Neural cell (in vitro differentiated cells): Measurements from ENCODE around the gene GSG1L. TPM values are rescaled to one million over a fixed set of nuclear protein-coding genes. Genes with fewer than 3 reads are reported as not detected.

ENCODE experiments used
- H2AFZ ChIP-seq: fragments of 200-600, 300-800 bp; sonication (generic), shearing (Covaris generic); 2 replicates; pipeline ENCODE4 v1.6.0; 2014; ENCODE audit warnings: low read depth, mild to moderate bottlenecking, antibody characterized with exemption, low read length, moderate library complexity
- H3F3A ChIP-seq: fragments of 200-600 bp; shearing (Covaris generic); 2 replicates; pipeline ENCODE4 v1.6.1; 2016; ENCODE audit warnings: mild to moderate bottlenecking, moderate library complexity, mixed read lengths, antibody characterized with exemption, low read length; ENCODE audit not compliant: insufficient read depth, poor library complexity, severe bottlenecking
- H3K27ac ChIP-seq: fragments of 200-600, 300-800 bp; sonication (generic), shearing (Covaris generic); 2 replicates; pipeline ENCODE4 v1.5.1; 2014; ENCODE audit warnings: mild to moderate bottlenecking, low read length, moderate library complexity
- H3K27me3 ChIP-seq: fragments of 300-800, 200-600 bp; sonication (generic), shearing (Covaris generic); 2 replicates; pipeline ENCODE4 v1.6.0; 2014; ENCODE audit warnings: mild to moderate bottlenecking, low read depth, low read length, moderate library complexity; ENCODE audit not compliant: insufficient read depth
- H3K36me3 ChIP-seq: fragments of 300-800, 200-600 bp; sonication (generic), shearing (Covaris generic); 2 replicates; pipeline ENCODE4 v1.5.1; 2014; ENCODE audit warnings: mild to moderate bottlenecking, antibody characterized with exemption, low read length, moderate library complexity; ENCODE audit not compliant: insufficient read depth
- H3K4me2 ChIP-seq: fragments of 300-800, 200-600 bp; sonication (generic), shearing (Covaris generic); 2 replicates; pipeline ENCODE4 v1.6.0; 2014; ENCODE audit warnings: mild to moderate bottlenecking, low read length
- H3K4me3 ChIP-seq: fragments of 300-800, 200-600 bp; sonication (generic), shearing (Covaris generic); 2 replicates; pipeline ENCODE4 v1.5.1; 2014; ENCODE audit warnings: mild to moderate bottlenecking, low read length, moderate library complexity
- H3K79me2 ChIP-seq: fragments of 200-600 bp; shearing (Covaris generic); replicated peaks from 2 replicates; pipeline ENCODE4 v1.6.0; 2014; ENCODE audit warnings: mild to moderate bottlenecking, low read length, moderate library complexity; ENCODE audit not compliant: insufficient read depth
- H3K9ac ChIP-seq: fragments of 300-800, 200-600 bp; sonication (generic), shearing (Covaris generic); 2 replicates; pipeline ENCODE4 v1.6.1; 2016; ENCODE audit warnings: mild to moderate bottlenecking, low read length, mixed read lengths
- H3K9me2 ChIP-seq: fragments of 200-600 bp; shearing (Covaris generic); 2 replicates; pipeline ENCODE4 v1.6.1; 2016; ENCODE audit warnings: mild to moderate bottlenecking, low read length, mixed read lengths; ENCODE audit not compliant: insufficient read depth
- H3K9me3 ChIP-seq: fragments of 200-600, 300-800 bp; sonication (generic), shearing (Covaris generic); 2 replicates; pipeline ENCODE4 v1.6.1; 2016; ENCODE audit warnings: mild to moderate bottlenecking, mixed run types, low read length, moderate library complexity, mixed read lengths
- H4K20me1 ChIP-seq: fragments of 200-600 bp; shearing (Covaris generic); 2 replicates; pipeline ENCODE4 v1.6.1; 2016; ENCODE audit warnings: mild to moderate bottlenecking, mixed run types; ENCODE audit not compliant: insufficient read depth
- EP300 ChIP-seq: fragments of 450-650 bp; conservative IDR thresholded peaks from 2 replicates; pipeline ENCODE4 v1.6.1; 2014; ENCODE audit warnings: antibody characterized with exemption, mild to moderate bottlenecking, moderate library complexity; ENCODE audit not compliant: poor library complexity, severe bottlenecking
- EZH2 ChIP-seq: fragments of 200-600, 300-800 bp; shearing (Covaris generic), sonication (generic); IDR thresholded peaks from 2 replicates; pipeline ENCODE4 v1.6.1; 2014; ENCODE audit warnings: antibody characterized with exemption, low read length, borderline replicate concordance, mild to moderate bottlenecking; ENCODE audit not compliant: insufficient read depth, poor library complexity, severe bottlenecking
- MXI1 ChIP-seq: fragments of 450-650 bp; conservative IDR thresholded peaks from 2 replicates; pipeline ENCODE4 v1.6.1; 2014; ENCODE audit warnings: antibody characterized with exemption, mild to moderate bottlenecking; ENCODE audit not compliant: poor library complexity, severe bottlenecking
- POLR2AphosphoS5 ChIP-seq: IDR thresholded peaks from 2 replicates; pipeline ENCODE4 v1.6.1; 2012
- RAD21 ChIP-seq: fragments of 450-650 bp; conservative IDR thresholded peaks from 2 replicates; pipeline ENCODE4 v1.6.1; 2014; ENCODE audit warnings: antibody characterized with exemption, mild to moderate bottlenecking, moderate library complexity
- REST ChIP-seq: IDR thresholded peaks from 2 replicates; pipeline ENCODE4 v1.6.1; 2012; ENCODE audit warnings: borderline replicate concordance
- SMC3 ChIP-seq: fragments of 450-650 bp; conservative IDR thresholded peaks from 2 replicates; pipeline ENCODE4 v1.6.1; 2014; ENCODE audit warnings: antibody characterized with exemption, mild to moderate bottlenecking, moderate library complexity; ENCODE audit not compliant: poor library complexity
- TAF1 ChIP-seq: IDR thresholded peaks from 2 replicates; pipeline ENCODE4 v1.6.1; 2012; ENCODE audit warnings: low read depth
- polyA plus RNA-seq: library from polyadenylated mRNA; depleted of rRNA; stranded (reverse); fragments of >200 nt; gene quantifications from 2 replicates; pipeline ENCODE4 v1.2.3, GENCODE V29; 2014
- TF ChIP-seq, protein P1 (sequence below): fragments of 450-650 bp; IDR thresholded peaks from 2 replicates; pipeline ENCODE4 v1.5.1; 2014; ENCODE audit warnings: antibody characterized with exemption, mild to moderate bottlenecking, moderate library complexity; ENCODE audit not compliant: poor library complexity, severe bottlenecking

The GSG1L gene
- polyA plus RNA-seq, 1 donor from 2014 or later: 0.85 TPM

GRCh38 chr16:27801289-27801945, 262.1 kb downstream of the GSG1L start:
- H4K20me1 ChIP-seq: no peaks in the 10 kb centered on the region
- H3K36me3 ChIP-seq: no peaks in the 10 kb centered on the region
- H3K9me2 ChIP-seq: no peaks in the 10 kb centered on the region
- H3F3A ChIP-seq: no peaks in the 10 kb centered on the region
- H3K9me3 ChIP-seq: no peaks in the 10 kb centered on the region
- no peak overlapping the region for H2AFZ ChIP-seq
- no peaks in the 10 kb centered on the region for H3K79me2 ChIP-seq
- no peak overlapping the region for H3K4me2 ChIP-seq
- H3K9ac ChIP-seq: no peak overlapping the region
- H3K4me3 ChIP-seq: no peak overlapping the region
- no peaks in the 10 kb centered on the region for H3K27me3 ChIP-seq
- TF ChIP-seq REST: no peak
- TF ChIP-seq MXI1: no peak
- no peak for TF ChIP-seq EZH2
- no peak for TF ChIP-seq RAD21
- TF ChIP-seq, protein P1, sequence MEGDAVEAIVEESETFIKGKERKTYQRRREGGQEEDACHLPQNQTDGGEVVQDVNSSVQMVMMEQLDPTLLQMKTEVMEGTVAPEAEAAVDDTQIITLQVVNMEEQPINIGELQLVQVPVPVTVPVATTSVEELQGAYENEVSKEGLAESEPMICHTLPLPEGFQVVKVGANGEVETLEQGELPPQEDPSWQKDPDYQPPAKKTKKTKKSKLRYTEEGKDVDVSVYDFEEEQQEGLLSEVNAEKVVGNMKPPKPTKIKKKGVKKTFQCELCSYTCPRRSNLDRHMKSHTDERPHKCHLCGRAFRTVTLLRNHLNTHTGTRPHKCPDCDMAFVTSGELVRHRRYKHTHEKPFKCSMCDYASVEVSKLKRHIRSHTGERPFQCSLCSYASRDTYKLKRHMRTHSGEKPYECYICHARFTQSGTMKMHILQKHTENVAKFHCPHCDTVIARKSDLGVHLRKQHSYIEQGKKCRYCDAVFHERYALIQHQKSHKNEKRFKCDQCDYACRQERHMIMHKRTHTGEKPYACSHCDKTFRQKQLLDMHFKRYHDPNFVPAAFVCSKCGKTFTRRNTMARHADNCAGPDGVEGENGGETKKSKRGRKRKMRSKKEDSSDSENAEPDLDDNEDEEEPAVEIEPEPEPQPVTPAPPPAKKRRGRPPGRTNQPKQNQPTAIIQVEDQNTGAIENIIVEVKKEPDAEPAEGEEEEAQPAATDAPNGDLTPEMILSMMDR: no peak
- no peak for TF ChIP-seq SMC3
- no peak for TF ChIP-seq EP300
- TF ChIP-seq TAF1: no peak
- TF ChIP-seq POLR2AphosphoS5: no peak
- H3K27ac ChIP-seq: no peak overlapping the region

- Histone ChIP-seq H3K4me3 (no peak overlapping the region), H4K20me1 (no peaks in the 10 kb centered on the region), H3K27ac (no peak overlapping the region), H3K36me3 (no peaks in the 10 kb centered on the region), H3F3A (no peaks in the 10 kb centered on the region), H3K9ac (no peak overlapping the region), H3K9me3 (no peaks in the 10 kb centered on the region), H2AFZ (no peak overlapping the region), H3K27me3 (no peaks in the 10 kb centered on the region), H3K9me2 (no peaks in the 10 kb centered on the region), H3K79me2 (no peaks in the 10 kb centered on the region), H3K4me2 (no peak overlapping the region)
- no peak for TF ChIP-seq MXI1
- TF ChIP-seq, protein P1: no peak
- TF ChIP-seq EZH2: no peak
- TF ChIP-seq EP300: no peak
- TF ChIP-seq TAF1: no peak
- TF ChIP-seq RAD21: no peak
- no peak for TF ChIP-seq SMC3
- TF ChIP-seq REST: no peak
- no peak for TF ChIP-seq POLR2AphosphoS5
Observed at GRCh38 chr16:27800817-27801216, 262.7 kb downstream of the GSG1L start.
